Measurements from ENCODE around the gene LAMC1.

- TF ChIP-seq CTCF (IDR thresholded peaks at IDR 0.05) (no peak), EZH2 (IDR thresholded peaks at IDR 0.05; ENCODE audit: borderline replicate concordance, insufficient read depth, low read depth, low read length, poor library complexity, severe bottlenecking) (no peak)
Observed at GRCh38 chr1:183093066-183093668, 69.9 kb downstream of the LAMC1 start.

All from B cell (primary cell).